Naive thymus-derived CD4-positive, alpha-beta T cell (primary cell): ENCODE results near the gene SORCS2. TPM values are rescaled to one million over a fixed set of nuclear protein-coding genes. Genes with fewer than 3 reads are reported as not detected.

Source experiments
- ATAC-seq: fragments of 150-1000 bp; cut with Tn5 transposase; 2 replicates; pipeline ENCODE4 v1.10.0; 2021; ENCODE audit warnings: mild to moderate bottlenecking, moderate library complexity
- CTCF ChIA-PET: fragments of 350-600 bp; sonication (Branson Sonifier 250); formaldehyde crosslinking; loops from one replicate; lab custom pipeline; 2021; ENCODE audit warnings: antibody characterized with exemption; lab: Charles Lee
- POLR2A ChIA-PET: fragments of 350-600 bp; sonication (Branson Sonifier 250); formaldehyde crosslinking; loops from one replicate; lab custom pipeline; 2021; ENCODE audit warnings: antibody characterized with exemption, inconsistent platforms; lab: Charles Lee
- DNase-seq, 9 donors: peaks; one replicate each; pipeline versions ENCODE4 v3.0.0 to v3.0.0-alpha.2; 2020 to 2022; ENCODE audit warnings: mixed read lengths in 1 of 9
- H3K27ac ChIP-seq: one replicate; pipeline ENCODE4 v1.7.0; 2013; ENCODE audit warnings: mild to moderate bottlenecking, low read depth, low read length, moderate library complexity
- H3K27me3 ChIP-seq, 2 donors: one replicate each; pipeline ENCODE4 v1.7.0; 2013; ENCODE audit warnings: low read length in 2 of 2, mild to moderate bottlenecking in 2 of 2, moderate library complexity in 2 of 2; ENCODE audit not compliant: control insufficient read depth in 2 of 2, insufficient read depth in 2 of 2
- H3K36me3 ChIP-seq, 3 experiments: 1 replicate in 2 of 3; 2 replicates in 1 of 3; pipeline ENCODE4 v1.7.0; 2013; ENCODE audit warnings: low read length in 3 of 3, mild to moderate bottlenecking in 3 of 3, moderate library complexity in 1 of 3; ENCODE audit not compliant: insufficient read depth in 3 of 3, control insufficient read depth in 2 of 3
- H3K4me1 ChIP-seq, 2 donors: one replicate each; pipeline ENCODE4 v1.7.0; 2013; ENCODE audit warnings: low read length in 2 of 2, mild to moderate bottlenecking in 2 of 2, moderate library complexity in 1 of 2; ENCODE audit not compliant: control insufficient read depth in 2 of 2, insufficient read depth in 2 of 2
- H3K4me3 ChIP-seq: 2 replicates; pipeline ENCODE4 v1.7.0; 2013; ENCODE audit warnings: mild to moderate bottlenecking, low read length
- H3K9me3 ChIP-seq, 3 experiments: 1 replicate in 2 of 3; 2 replicates in 1 of 3; pipeline ENCODE4 v1.7.0; 2013; ENCODE audit warnings: low read length in 3 of 3; ENCODE audit not compliant: control insufficient read depth in 2 of 3
- H3K27ac Mint-ChIP-seq, 9 donors: one replicate each; pipeline ENCODE4 v1.8.0; 2020 to 2022; ENCODE audit warnings: mixed read lengths in 9 of 9, mild to moderate bottlenecking in 8 of 9, moderate library complexity in 5 of 9, inconsistent platforms in 2 of 9
- H3K27me3 Mint-ChIP-seq, 5 donors: one replicate each; pipeline ENCODE4 v1.8.0; 2021 to 2022; ENCODE audit warnings: mixed read lengths in 5 of 5, mild to moderate bottlenecking in 1 of 5
- H3K36me3 Mint-ChIP-seq, 5 donors: one replicate each; pipeline ENCODE4 v1.8.0; 2020 to 2022; ENCODE audit warnings: mixed read lengths in 5 of 5, mild to moderate bottlenecking in 3 of 5, inconsistent platforms in 1 of 5
- H3K4me1 Mint-ChIP-seq, 7 donors: one replicate each; pipeline ENCODE4 v1.8.0; 2020 to 2022; ENCODE audit warnings: mixed read lengths in 7 of 7, mild to moderate bottlenecking in 3 of 7, inconsistent platforms in 1 of 7
- H3K4me3 Mint-ChIP-seq, 10 donors: one replicate each; pipeline ENCODE4 v1.8.0; 2020 to 2022; ENCODE audit warnings: mild to moderate bottlenecking in 10 of 10, mixed read lengths in 10 of 10, moderate library complexity in 6 of 10, inconsistent platforms in 2 of 10
- H3K9me3 Mint-ChIP-seq, 11 donors: one replicate each; pipeline ENCODE4 v1.8.0; 2020 to 2022; ENCODE audit warnings: mixed read lengths in 11 of 11, mild to moderate bottlenecking in 4 of 11, inconsistent platforms in 1 of 11, moderate library complexity in 1 of 11
- intact Hi-C, 2 donors: fragments of 100-400 bp; cut with micrococcal nuclease; formaldehyde crosslinking; loops; one replicate each; pipeline ENCODE4 v1.15.1; 2023
- polyA plus RNA-seq, 2 donors: library from polyadenylated mRNA; unstranded; fragments of 300-500 nt; fragmentation: Illumina TruSeq; gene quantifications; one replicate each; pipeline ENCODE4 v1.2.3, GENCODE V29; 2021
- total RNA-seq, 6 experiments: library from RNA in 5 of 6; stranded (reverse) in 5 of 6; gene quantifications; 1 replicate in 5 of 6; 2 replicates in 1 of 6; pipeline ENCODE4 v1.2.3 and lab custom pipeline; 2021 to 2026

SORCS2 gene
- total and polyA plus RNA-seq, 7 experiments from 2014 or later: 0.10 TPM; not detected in 6

DNA sequence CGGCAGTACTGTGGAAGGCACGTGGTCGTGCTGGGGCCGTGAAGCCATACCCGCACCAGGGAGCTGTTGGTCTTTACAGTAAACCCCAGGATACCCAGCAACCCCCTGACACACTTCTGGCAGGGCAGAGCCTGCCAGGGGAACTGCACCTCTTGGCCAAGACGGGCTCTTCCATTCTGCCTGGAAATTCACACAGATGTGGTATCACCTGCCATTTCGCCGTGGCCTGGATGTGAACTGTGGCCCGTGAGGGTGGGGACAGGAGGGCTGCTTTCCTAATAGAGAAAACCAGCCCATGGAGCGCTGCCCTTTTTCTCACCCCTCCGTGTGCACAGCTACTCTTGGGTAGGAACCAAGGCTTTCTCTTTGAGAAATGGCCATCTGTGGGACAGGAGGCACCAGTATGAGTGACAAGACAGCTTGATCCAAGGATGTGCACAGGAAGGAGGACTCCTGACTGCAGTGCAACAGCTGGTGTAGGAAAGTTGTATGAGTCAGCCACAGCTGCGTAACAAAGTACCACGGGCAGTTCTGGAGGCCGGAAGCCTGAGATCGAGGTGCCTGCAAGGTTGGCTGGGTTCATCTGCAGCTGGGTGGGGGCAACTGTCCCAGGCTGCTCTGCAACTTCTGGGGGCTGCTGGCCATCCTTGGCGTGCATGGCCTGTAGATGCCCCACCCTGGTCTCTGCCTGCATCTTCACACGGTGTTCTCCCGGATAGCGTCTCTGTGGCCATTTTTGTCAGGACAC is 146.7 kb downstream of the SORCS2 start:
- Mint-ChIP-seq H3K4me1 (peaks cover 0 to 3% (median 0%) of the 10 kb centered on the region in 7 donors), H3K36me3 (peaks cover 0 to 8% (median 0%) of the 10 kb centered on the region in 5 donors), H3K27ac (no peak overlapping the region), H3K9me3 (peaks cover 0 to 11% (median 3%) of the 10 kb centered on the region in 11 donors), H3K4me3 (no peak overlapping the region), H3K27me3 (peaks cover 0 to 4% (median 0%) of the 10 kb centered on the region in 5 donors)
- Histone ChIP-seq H3K27ac (no peak overlapping the region), H3K4me3 (no peak overlapping the region), H3K9me3 (no peaks in the 10 kb centered on the region), H3K4me1 (no peaks in the 10 kb centered on the region), H3K27me3 (no peaks in the 10 kb centered on the region), H3K36me3 (no peaks in the 10 kb centered on the region)
- intact Hi-C loops: loop anchor here in 1 of 2 donors (5.0 kb wide), 1 partner anchor 142 kb away; no protein-coding TSS in a partner anchor
- ATAC-seq: no peak
- CTCF ChIA-PET: no interaction called here
- DNase-seq: no peak
- POLR2A ChIA-PET: no interaction called here

DNA sequence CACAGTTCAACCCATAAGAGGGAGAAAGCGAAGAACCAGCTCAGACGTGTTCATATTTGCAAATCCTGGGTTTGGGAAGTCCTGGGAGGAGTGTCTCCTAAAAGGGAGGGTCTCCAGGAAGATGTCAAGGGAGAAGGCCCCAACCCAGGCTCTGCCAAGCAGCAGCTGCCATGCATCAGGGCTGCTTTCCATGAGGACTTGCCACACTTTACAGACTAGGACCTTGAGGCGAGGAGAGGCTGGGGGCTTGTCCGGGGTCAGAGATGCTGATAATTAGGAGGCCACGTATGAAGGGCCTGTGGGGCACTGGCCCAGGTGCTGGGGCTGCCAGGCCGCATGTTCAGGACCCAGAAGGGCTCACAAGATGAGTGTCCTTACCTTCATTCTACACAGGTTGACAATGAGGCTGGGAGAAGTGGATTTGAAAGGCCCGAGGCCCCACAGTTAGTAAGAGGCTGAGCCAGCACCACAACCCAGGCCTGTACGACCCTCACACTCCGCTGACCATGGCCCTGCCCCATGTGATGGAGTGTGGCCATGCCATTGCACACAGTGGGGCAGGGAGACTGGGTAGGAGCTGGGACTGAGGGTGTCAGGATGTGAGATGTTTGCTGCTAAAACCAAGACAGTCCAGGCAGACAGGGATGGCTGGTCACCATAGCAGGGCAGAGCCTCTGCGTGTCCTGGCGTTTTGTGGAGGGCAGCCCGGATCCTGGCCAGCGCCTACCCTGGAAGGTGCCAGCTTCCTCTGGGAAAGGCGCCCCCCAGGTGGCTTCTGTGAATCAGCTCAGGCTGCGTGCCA is 147.6 kb downstream of the SORCS2 start:
- ATAC-seq (no peak), DNase-seq (no peak)
- Mint-ChIP-seq H3K36me3 (peaks cover 0 to 8% (median 0%) of the 10 kb centered on the region in 5 donors), H3K27ac (no peak overlapping the region), H3K9me3 (peaks cover 0 to 11% (median 3%) of the 10 kb centered on the region in 11 donors), H3K4me3 (no peak overlapping the region), H3K27me3 (no peaks in the 10 kb centered on the region), H3K4me1 (peaks cover 0 to 3% (median 0%) of the 10 kb centered on the region in 7 donors)
- Histone ChIP-seq H3K4me1 (no peaks in the 10 kb centered on the region), H3K27ac (no peak overlapping the region), H3K27me3 (no peaks in the 10 kb centered on the region), H3K9me3 (no peaks in the 10 kb centered on the region), H3K36me3 (no peaks in the 10 kb centered on the region), H3K4me3 (no peak overlapping the region)
- ChIA-PET POLR2A (no interaction called here), CTCF (no interaction called here)
- intact Hi-C loops: loop anchor here in 1 of 2 donors (5.0 kb wide), 1 partner anchor 143 kb away; no protein-coding TSS in a partner anchor

DNA sequence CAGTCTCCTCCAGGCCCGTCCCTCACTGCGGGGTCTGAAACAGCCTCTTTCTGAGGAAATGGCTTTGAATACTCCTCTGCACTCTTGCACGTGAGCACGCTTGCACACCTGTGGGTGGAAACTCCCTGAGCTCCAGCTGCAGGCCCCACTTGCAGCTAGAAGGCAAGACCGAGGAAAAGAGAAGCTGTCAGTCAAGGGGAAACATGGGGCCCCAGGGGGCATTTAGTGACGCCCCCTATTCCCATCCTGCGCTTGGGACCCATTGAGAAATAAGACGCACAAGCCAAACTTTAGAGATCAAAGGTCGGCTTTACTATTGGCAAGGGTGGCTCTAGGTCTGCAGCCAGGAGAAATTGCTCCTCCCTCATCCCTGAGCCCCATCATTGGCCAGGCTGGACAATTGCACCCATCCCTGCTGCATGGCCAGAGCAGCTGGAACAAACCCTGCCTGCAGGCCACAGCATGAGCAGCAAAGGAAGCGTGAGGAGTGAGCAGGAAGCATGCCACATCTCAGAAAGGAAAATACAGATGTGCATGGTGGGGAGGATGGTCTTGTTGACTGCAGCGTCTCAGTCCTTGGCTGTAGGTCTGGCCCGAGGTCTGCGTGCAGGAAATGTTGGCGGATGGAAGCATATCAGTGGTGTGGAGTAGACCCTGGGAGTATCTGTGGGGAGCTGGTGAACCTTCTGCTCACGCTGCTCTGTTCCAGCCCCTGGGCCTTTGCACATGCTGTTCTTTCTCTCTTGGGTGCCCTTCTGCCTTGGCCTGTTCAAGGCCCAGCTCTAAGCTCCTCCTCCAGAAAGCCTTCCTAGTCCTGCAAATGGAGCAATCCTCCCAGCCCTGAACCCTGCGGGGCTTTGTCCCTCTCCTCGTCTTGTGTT is 148.5 kb downstream of the SORCS2 start:
- H3K27me3 ChIP-seq: no peaks in the 10 kb centered on the region
- H3K4me3 ChIP-seq: no peak overlapping the region
- Mint-ChIP-seq H3K4me1 (peaks cover 0 to 2% (median 0%) of the 10 kb centered on the region in 7 donors), H3K4me3 (no peak overlapping the region), H3K36me3 (peaks cover 0 to 10% (median 0%) of the 10 kb centered on the region in 5 donors), H3K9me3 (peaks cover 0 to 14% (median 6%) of the 10 kb centered on the region in 11 donors), H3K27me3 (no peaks in the 10 kb centered on the region), H3K27ac (no peak overlapping the region)
- H3K36me3 ChIP-seq: no peaks in the 10 kb centered on the region
- no peak for DNase-seq
- POLR2A ChIA-PET: no interaction called here
- no peaks in the 10 kb centered on the region for H3K9me3 ChIP-seq
- ATAC-seq: no peak
- H3K4me1 ChIP-seq: no peaks in the 10 kb centered on the region
- intact Hi-C loops: no loop called here
- H3K27ac ChIP-seq: no peak overlapping the region
- CTCF ChIA-PET: no interaction called here

DNA sequence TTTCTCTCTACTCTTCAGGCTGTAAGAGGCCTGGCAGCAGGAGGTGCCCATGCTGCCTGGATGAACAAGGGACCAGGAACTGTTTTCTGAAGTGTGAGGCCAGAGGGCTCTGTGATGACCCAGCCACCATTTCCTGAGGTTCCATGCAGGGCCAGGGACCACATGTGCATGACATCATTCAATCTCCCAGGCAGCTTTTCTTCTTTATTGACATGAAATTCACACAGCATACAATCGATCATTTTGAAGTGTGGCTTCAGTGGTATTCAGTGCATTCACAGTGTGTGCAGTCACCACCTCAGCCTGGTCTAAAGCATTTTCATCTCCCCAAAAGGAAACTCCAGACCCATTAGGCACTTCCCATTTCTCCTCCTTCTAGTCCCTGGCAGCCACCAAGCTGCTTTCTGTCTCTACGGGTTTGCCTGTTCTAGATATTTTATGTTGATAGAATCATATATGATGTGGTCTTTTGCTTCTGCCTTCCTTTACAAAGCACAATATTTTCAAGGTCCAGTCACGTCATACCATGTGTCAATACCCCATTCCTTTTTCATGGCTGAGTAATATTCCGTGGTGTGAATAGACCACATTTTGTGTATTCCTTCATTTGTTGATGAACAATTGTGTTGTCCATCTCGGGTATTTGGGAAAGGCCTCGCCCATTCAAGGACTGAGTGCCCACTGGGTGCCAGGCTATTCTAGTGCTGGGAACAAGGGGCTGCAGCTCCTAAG is 149.3 kb downstream of the SORCS2 start:
- no peak overlapping the region for H3K4me3 ChIP-seq
- ChIA-PET CTCF (no interaction called here), POLR2A (interaction anchor here (0.7 kb wide), 1 partner anchor 10 kb away, joined by 3 read pairs; no protein-coding TSS in a partner anchor)
- ATAC-seq (no peak), DNase-seq (no peak)
- H3K4me1 ChIP-seq: no peaks in the 10 kb centered on the region
- Mint-ChIP-seq H3K27me3 (peaks cover 0 to 4% (median 0%) of the 10 kb centered on the region in 5 donors), H3K9me3 (peaks cover 2 to 20% (median 11%) of the 10 kb centered on the region in 11 donors), H3K36me3 (peaks cover 0 to 13% (median 0%) of the 10 kb centered on the region in 5 donors), H3K4me1 (no peaks in the 10 kb centered on the region), H3K4me3 (no peak overlapping the region), H3K27ac (no peak overlapping the region)
- intact Hi-C loops: no loop called here
- no peaks in the 10 kb centered on the region for H3K36me3 ChIP-seq
- H3K9me3 ChIP-seq: no peaks in the 10 kb centered on the region
- no peak overlapping the region for H3K27ac ChIP-seq
- no peaks in the 10 kb centered on the region for H3K27me3 ChIP-seq

DNA sequence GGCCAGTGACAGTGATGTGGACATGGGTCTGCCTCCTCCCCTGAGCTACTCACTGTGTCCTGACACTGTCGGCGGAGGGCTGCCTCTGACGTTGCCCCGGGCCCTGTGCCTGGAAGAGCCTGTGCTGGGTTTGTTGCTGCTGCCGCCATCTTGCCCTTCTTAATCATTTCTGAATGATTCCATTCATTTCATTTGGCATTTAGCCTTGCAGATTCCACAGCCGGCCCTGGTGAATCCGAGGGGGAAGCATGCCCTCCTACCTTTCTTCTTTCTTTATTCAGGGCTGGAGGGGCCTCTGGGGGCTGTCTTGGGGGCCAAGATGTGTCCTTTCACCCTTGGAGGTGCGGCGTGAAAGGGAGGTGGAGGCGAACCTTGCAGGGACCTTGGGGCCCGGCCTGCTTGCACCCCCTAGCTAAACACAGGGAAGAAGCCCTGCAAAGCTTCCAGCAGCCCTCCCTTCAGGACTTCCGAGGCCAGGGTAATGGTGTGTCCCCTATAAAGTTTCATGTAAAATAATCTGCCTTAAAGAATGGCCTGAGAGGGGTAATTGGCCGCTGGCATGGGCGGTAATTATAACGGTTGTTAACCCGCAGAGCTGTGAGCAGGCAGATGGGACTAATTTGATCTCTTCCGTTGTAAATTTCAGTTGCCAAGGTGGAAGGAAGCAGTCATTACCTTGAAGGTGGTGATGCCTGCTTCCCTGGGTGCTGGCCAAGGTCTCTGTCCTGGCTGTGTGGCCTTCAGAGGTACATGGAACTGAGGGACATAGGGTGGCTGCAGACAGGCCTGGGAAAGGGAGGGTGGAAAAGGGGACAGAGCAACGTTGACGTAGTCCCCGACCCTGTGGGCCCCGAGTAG is 150.1 kb downstream of the SORCS2 start:
- H3K4me3 ChIP-seq: no peak overlapping the region
- POLR2A ChIA-PET: interaction anchor here (0.7 kb wide), 1 partner anchor 11 kb away, joined by 3 read pairs; no protein-coding TSS in a partner anchor
- H3K4me1 ChIP-seq: no peaks in the 10 kb centered on the region
- CTCF ChIA-PET: no interaction called here
- DNase-seq (no peak), ATAC-seq (no peak)
- Mint-ChIP-seq H3K4me3 (no peak overlapping the region), H3K27ac (no peak overlapping the region), H3K9me3 (peaks cover 2 to 22% (median 11%) of the 10 kb centered on the region in 11 donors), H3K36me3 (peaks cover 0 to 13% (median 0%) of the 10 kb centered on the region in 5 donors), H3K27me3 (peaks cover 0 to 6% (median 0%) of the 10 kb centered on the region in 5 donors), H3K4me1 (no peaks in the 10 kb centered on the region)
- no peaks in the 10 kb centered on the region for H3K27me3 ChIP-seq
- no peaks in the 10 kb centered on the region for H3K36me3 ChIP-seq
- intact Hi-C loops: no loop called here
- no peaks in the 10 kb centered on the region for H3K9me3 ChIP-seq
- no peak overlapping the region for H3K27ac ChIP-seq
